Fibroblast of skin of right quadriceps (primary cell): Measurements from ENCODE around the gene SLC25A21.
A peak's percentile ranks its signal among the peaks of the same experiment; 100 is the strongest.

Experiments used
- DNase-seq: peaks from one replicate; pipeline ENCODE4 v3.0.0-alpha.2; 2013

Gene SLC25A21

GRCh38 chr14:36659010-36659821, 513.2 kb downstream of the SLC25A21 start:
- DNase-seq, result no peak

- DNase-seq, result no peak
Measured at GRCh38 chr14:36658123-36659009, 514.0 kb downstream of the SLC25A21 start.

GRCh38 chr14:36657399-36658122, 514.8 kb downstream of the SLC25A21 start:
- no peak for DNase-seq

- no peak for DNase-seq
Measured at GRCh38 chr14:36656687-36657398, 515.6 kb downstream of the SLC25A21 start.

- DNase-seq, result peak; percentile 20
Measured at GRCh38 chr14:36655963-36656686, 516.3 kb downstream of the SLC25A21 start.

- no peak for DNase-seq
Measured at GRCh38 chr14:36655571-36655962, 516.8 kb downstream of the SLC25A21 start.

GRCh38 chr14:36654794-36655381, 517.5 kb downstream of the SLC25A21 start:
- DNase-seq, result no peak

GRCh38 chr14:36653962-36654793, 518.2 kb downstream of the SLC25A21 start:
- DNase-seq, result no peak

GRCh38 chr14:36653413-36653812, 519.0 kb downstream of the SLC25A21 start:
- DNase-seq, result no peak

- DNase-seq, result no peak
Measured at GRCh38 chr14:36652542-36653201, 519.7 kb downstream of the SLC25A21 start.

GRCh38 chr14:36649872-36650650, 522.3 kb downstream of the SLC25A21 start:
- no peak for DNase-seq

- DNase-seq, result peak; percentile 32
Measured at GRCh38 chr14:36647824-36648753, 524.3 kb downstream of the SLC25A21 start.

- no peak for DNase-seq
Measured at GRCh38 chr14:36647417-36647823, 525.0 kb downstream of the SLC25A21 start.

GRCh38 chr14:36646664-36647416, 525.6 kb downstream of the SLC25A21 start:
- no peak for DNase-seq

GRCh38 chr14:36633580-36633979, 538.8 kb downstream of the SLC25A21 start:
- DNase-seq, result no peak
